ENCODE results near the gene MIDN. TPM values are rescaled to one million over a fixed set of nuclear protein-coding genes. Genes with fewer than 3 reads are reported as not detected.

MIDN gene
- total RNA-seq, 1 donor from 2014 or later = 103 TPM

DNA sequence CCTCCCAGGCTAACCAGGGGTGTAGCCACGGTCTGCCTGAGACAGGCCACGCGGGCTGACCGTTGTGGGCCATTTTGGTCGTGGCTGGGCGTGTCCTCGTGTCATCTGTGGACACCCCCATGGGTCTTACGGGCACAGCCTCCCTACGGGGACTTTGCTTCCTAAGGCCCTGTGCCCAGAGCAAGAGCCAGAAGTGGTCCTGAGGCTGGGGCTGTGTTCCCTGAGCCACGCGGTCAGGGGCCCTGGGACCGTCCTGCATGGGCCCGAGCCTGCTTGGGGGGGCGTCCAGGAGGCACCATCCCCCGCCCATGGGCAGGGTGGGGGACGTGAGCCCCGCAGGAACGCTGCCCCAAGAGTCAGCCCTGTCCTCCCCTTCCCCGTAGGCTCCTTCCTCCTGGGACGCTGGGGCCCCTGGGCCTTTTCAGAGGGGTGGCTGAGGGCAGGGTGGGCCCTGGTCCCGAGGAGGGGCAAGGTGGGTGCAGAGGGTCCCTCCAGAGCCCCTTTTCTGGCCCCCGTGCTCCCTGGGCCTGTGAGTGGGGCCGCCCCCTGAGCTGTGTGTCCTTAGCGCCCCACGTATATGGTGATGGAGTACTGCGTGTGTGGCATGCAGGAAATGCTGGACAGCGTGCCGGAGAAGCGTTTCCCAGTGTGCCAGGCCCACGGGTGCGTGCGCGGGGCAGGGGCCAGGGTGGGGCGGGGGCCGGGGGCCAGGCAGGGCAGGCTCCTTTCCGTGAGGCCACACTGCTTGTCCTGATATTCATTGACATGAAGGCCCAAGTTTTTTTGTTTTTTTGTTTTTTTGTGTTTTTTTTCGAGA, 29.4 kb upstream of the MIDN start:
- Mint-ChIP-seq H3K9me3 (ENCODE audit: unreplicated experiment) (no peaks in the 10 kb centered on the region), H3K4me3 (ENCODE audit: unreplicated experiment) (no peak overlapping the region), H3K27ac (ENCODE audit: unreplicated experiment) (no peak overlapping the region), H3K4me1 (ENCODE audit: unreplicated experiment) (peaks cover 27% of the 10 kb centered on the region), H3K27me3 (ENCODE audit: unreplicated experiment) (no peaks in the 10 kb centered on the region), H3K36me3 (ENCODE audit: unreplicated experiment) (peaks cover 2% of the 10 kb centered on the region)
- TF ChIP-seq, protein P1, sequence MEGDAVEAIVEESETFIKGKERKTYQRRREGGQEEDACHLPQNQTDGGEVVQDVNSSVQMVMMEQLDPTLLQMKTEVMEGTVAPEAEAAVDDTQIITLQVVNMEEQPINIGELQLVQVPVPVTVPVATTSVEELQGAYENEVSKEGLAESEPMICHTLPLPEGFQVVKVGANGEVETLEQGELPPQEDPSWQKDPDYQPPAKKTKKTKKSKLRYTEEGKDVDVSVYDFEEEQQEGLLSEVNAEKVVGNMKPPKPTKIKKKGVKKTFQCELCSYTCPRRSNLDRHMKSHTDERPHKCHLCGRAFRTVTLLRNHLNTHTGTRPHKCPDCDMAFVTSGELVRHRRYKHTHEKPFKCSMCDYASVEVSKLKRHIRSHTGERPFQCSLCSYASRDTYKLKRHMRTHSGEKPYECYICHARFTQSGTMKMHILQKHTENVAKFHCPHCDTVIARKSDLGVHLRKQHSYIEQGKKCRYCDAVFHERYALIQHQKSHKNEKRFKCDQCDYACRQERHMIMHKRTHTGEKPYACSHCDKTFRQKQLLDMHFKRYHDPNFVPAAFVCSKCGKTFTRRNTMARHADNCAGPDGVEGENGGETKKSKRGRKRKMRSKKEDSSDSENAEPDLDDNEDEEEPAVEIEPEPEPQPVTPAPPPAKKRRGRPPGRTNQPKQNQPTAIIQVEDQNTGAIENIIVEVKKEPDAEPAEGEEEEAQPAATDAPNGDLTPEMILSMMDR (IDR thresholded peaks at IDR 0.05) = no peak
- no peak for DNase-seq (ENCODE audit: extremely low spot score, unreplicated experiment)

GRCh38 chr19:1219786-1220476, 28.5 kb upstream of the MIDN start:
- Mint-ChIP-seq H3K27me3 (ENCODE audit: unreplicated experiment) (no peaks in the 10 kb centered on the region), H3K4me1 (ENCODE audit: unreplicated experiment) (peaks cover 20% of the 10 kb centered on the region), H3K4me3 (ENCODE audit: unreplicated experiment) (no peak overlapping the region), H3K27ac (ENCODE audit: unreplicated experiment) (no peak overlapping the region), H3K36me3 (ENCODE audit: unreplicated experiment) (peaks cover 2% of the 10 kb centered on the region), H3K9me3 (ENCODE audit: unreplicated experiment) (no peaks in the 10 kb centered on the region)
- no peak for DNase-seq (ENCODE audit: extremely low spot score, unreplicated experiment)
- TF ChIP-seq, protein P1 (IDR thresholded peaks at IDR 0.05) = no peak

DNA sequence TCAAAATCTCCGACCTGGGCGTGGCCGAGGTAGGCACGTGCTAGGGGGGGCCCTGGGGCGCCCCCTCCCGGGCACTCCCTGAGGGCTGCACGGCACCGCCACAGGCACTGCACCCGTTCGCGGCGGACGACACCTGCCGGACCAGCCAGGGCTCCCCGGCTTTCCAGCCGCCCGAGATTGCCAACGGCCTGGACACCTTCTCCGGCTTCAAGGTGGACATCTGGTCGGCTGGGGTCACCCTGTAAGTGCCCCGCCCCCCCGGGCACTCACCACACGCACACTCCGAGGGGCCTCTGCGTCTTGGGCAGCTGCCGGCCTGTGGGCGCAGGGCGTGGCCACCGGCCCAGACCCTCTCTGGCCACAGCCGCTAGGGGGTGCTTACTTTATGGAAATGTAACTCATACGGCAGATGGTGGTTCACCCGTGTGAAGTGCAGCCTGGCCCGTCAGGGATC, 27.9 kb upstream of the MIDN start:
- DNase-seq (ENCODE audit: extremely low spot score, unreplicated experiment) = no peak
- Mint-ChIP-seq H3K4me1 (ENCODE audit: unreplicated experiment) (peaks cover 18% of the 10 kb centered on the region), H3K27me3 (ENCODE audit: unreplicated experiment) (no peaks in the 10 kb centered on the region), H3K4me3 (ENCODE audit: unreplicated experiment) (no peak overlapping the region), H3K9me3 (ENCODE audit: unreplicated experiment) (no peaks in the 10 kb centered on the region), H3K27ac (ENCODE audit: unreplicated experiment) (no peak overlapping the region), H3K36me3 (ENCODE audit: unreplicated experiment) (peaks cover 2% of the 10 kb centered on the region)
- TF ChIP-seq, protein P1 (IDR thresholded peaks at IDR 0.05) = peak; percentile 11

DNA sequence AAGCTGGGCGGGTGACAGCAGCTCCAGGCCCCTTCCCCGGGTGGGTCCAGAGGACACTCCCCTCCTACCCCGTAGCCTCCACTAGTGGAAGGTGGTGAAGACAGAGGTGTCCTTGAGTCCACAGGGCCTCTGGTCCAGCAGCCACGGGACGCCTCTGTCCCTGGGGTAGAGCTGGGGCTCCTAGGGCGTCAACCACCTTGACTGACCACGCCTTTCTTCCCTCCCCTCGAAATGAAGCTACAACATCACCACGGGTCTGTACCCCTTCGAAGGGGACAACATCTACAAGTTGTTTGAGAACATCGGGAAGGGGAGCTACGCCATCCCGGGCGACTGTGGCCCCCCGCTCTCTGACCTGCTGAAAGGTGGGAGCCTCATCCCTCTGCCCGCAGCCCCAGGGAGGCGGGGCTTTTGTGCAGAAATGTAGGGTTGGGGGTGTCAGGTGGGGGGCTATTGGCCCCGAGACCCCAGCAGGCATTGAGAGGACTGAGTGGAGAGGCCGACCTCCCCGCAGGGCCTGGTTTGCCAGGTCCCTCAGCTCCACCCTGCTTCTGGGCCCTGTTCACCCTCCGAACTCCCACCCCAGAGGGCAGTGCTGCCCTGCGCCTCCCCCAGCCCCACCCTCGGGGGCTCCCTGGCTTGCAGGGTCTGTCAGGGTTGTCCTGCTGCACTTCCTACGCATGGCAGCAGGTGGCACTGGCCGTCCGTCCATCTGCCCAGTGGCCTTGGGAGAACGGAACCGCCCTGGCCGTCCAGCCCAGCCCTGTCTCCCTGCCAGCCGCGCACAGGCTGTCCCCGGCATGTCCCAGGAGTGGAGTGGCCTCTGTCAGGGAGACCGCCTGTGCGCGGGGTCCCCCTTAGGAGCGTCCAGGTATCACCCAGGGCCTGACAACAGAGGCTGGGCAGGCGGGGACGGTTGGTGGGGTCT, 27.1 kb upstream of the MIDN start:
- TF ChIP-seq, protein P1 (IDR thresholded peaks at IDR 0.05) = peak; percentile 72
- Mint-ChIP-seq H3K27me3 (ENCODE audit: unreplicated experiment) (no peaks in the 10 kb centered on the region), H3K9me3 (ENCODE audit: unreplicated experiment) (no peaks in the 10 kb centered on the region), H3K36me3 (ENCODE audit: unreplicated experiment) (peaks cover 2% of the 10 kb centered on the region), H3K27ac (ENCODE audit: unreplicated experiment) (no peak overlapping the region), H3K4me1 (ENCODE audit: unreplicated experiment) (peaks cover 11% of the 10 kb centered on the region), H3K4me3 (ENCODE audit: unreplicated experiment) (no peak overlapping the region)
- no peak for DNase-seq (ENCODE audit: extremely low spot score, unreplicated experiment)

Data from osteocyte (in vitro differentiated cells).